NCI-H460 (cell line): Measurements from ENCODE around the gene NEIL1. TPM values are rescaled to one million over a fixed set of nuclear protein-coding genes. Genes with fewer than 3 reads are reported as not detected.
A peak's percentile ranks its signal among the peaks of the same experiment; 100 is the strongest.
"Not testable (repeated sequence)": the region's sequence is repeated elsewhere in the genome, so short reads cannot be mapped to it uniquely, and the experiment has no call there.

Experiments used
- DNase-seq: peaks from one replicate; pipeline ENCODE4 v3.0.0-alpha.2; 2016; ENCODE audit warnings: low read depth; ENCODE audit errors: extremely low read depth
- polyA plus RNA-seq: library from polyadenylated mRNA; depleted of rRNA; stranded (reverse); fragments of >200 nt; gene quantifications from 2 replicates; pipeline ENCODE4 v1.2.3, GENCODE V29; 2014; cell fraction: nucleus; rRNA removed
- total RNA-seq: library from RNA; depleted of rRNA; stranded (reverse); fragments of >200 nt; shearing (Covaris generic); gene quantifications from 2 replicates; pipeline ENCODE4 v1.2.3, GENCODE V29; 2014; rRNA removed

The NEIL1 gene, protein sequence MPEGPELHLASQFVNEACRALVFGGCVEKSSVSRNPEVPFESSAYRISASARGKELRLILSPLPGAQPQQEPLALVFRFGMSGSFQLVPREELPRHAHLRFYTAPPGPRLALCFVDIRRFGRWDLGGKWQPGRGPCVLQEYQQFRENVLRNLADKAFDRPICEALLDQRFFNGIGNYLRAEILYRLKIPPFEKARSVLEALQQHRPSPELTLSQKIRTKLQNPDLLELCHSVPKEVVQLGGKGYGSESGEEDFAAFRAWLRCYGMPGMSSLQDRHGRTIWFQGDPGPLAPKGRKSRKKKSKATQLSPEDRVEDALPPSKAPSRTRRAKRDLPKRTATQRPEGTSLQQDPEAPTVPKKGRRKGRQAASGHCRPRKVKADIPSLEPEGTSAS
- 3.6 and 3.7 TPM in 2 replicates for total RNA-seq
- 24.8 and 53.6 TPM in 2 replicates for polyA plus RNA-seq

DNA sequence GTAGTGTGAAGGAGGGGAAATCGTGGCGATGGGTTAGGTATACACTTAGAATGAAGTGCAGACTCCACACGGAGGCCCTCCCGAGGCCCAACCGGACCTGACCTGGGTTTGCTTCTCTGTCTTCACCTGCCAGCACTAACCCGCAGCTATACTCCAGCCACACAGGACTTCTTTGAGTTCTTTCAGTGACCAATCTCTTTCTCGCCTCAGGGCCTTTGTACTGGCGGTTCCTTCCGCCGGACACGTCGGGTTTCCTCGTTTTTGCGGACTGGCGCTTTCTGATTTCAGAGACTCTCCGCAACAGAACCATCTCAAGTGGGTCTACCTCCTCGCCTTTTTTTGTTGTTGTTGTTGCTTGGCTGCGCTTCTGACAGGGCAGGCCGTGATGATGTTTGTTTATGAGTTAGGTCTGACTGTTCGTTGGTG lies at the start of gene NEIL1:
NEIL1 (plus strand) TSS at position 244 of the 426 bp plus-strand sequence. CDS start 1,867 bp downstream, outside the sequence.
- no peak for DNase-seq

DNA sequence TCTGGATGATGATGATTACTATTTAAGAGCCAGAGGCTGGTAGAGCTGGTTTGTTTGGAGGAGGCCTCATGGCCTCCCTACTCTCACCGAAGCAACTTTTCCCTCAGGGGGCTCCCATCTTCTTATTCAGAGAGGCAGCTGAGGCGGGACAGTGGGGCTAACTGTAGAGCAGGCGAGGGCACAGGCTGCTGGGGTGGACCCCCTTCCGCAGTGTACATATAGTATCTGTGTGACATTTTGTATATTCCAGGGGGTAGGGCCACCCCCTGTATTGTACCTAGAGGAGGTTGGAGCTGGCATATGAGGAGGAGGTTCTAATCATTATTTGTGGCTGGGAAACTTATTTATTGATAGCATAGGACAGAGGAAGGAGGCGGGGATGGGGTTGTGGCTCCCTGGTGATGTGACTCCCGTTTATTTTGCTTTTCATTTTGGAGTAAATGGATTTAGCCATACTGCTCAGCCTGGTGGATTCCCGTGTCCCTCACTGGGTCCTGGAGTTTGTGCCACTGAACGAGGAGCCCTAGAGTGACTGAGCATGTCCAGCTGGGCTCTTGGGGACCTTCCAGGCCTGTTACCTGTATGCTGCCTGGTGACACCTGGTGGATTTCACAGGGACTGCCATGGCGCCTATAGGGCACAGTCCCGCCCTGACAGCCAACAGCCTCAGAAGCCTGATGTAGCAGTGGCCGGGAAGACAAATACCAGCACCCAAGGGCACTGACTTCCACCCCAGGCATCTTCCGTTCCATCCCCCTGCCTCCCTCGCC lies 48.1 kb upstream of the NEIL1 start:
- not testable (repeated sequence) for DNase-seq

DNA sequence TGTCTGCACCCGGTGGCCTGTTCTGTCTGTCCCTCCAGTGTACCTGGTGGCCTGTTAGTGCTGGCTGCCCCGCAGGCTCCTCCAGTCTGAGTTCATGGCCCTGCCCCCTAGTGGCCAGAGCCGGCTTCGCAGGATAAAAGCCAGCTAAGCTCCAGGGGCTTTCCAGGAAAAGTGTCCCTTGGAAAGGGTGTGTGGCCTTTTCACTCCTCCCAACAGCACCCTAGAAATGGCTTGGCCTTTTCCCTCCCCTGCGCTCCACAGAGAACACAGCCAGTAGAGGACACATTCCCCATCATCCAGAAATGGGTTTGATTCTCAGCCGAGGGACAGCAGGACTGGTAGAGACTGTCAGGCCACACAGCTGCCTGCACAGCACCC lies 47.5 kb upstream of the NEIL1 start:
- not testable (repeated sequence) for DNase-seq

DNA sequence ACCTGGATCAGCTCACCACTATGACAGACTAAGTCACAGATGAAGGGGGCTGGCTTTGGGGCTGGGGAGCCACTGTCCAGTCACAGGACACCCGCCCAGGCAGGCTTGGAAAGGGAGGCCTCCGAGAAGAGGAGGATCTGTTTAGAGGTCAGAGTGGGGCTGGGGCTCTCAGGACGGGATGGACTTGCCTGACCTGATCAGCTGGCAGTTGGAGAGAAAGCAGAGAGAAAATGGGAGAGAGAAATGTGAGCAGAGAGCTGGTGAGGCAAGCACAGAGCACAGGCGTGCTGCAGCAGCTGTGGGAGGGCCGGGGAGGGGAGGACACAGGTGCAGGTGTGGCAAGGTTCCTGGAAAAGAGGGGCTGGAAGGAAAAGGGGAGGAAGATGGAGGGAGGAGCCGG lies 46.8 kb upstream of the NEIL1 start:
- not testable (repeated sequence) for DNase-seq

DNA sequence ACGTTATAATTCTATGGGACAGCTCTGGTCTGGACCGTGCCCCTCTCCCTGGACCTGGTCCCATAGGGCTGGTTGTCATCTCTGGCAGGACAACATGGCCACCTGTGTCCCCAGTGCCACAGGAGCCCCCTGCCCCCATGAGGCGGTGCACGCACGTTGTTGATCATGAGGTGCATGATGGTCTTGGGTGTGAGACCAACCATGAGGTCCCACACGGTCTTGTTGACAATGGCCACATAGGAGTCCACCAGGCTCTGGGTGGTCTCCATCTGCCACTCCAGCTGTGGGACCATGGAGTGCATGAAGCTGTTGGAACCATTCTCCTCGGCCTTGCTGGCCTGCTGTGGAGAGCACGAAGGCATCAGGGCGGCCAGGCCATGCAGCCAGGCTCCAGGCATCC lies 44.5 kb upstream of the NEIL1 start:
- no peak for DNase-seq

DNA sequence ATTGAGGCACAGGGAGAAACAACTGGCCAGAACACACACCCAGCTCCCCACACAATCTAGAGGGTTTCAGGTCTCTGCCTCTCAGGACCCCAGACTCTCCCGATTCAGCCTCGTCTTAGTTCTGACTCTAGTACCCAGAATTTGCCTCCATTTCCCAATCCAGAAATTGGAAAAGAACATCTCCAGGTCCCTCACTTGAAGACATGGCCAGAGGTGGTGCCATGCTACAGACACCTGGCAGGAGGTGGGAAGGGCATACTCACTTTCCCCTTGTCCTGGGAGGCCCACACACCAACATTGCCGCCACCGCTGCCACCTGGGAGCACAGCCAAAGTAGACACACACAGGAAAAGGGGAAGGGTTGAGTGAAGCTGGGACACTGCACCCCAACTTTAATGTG lies 44.1 kb upstream of the NEIL1 start:
- DNase-seq, result not testable (repeated sequence)

DNA sequence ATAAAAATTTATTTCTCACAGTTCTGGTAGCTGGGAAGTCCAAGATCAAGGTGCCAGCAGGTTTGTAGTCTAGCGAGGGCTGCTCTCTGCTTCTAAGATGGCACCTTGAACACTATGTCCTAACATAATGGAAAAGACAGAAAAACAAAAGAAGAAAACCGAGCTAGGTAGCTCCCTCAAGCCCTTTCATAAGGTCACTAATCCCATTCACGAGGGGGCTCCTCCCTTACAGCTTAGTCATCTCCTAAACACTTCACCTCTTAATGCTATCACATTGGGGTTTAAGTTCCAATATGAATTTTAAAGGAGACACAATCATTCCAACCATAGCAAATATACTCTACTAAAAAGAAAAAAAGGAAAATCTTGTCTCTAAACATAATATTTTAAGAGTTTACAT lies 40.7 kb upstream of the NEIL1 start:
- DNase-seq, result no peak

DNA sequence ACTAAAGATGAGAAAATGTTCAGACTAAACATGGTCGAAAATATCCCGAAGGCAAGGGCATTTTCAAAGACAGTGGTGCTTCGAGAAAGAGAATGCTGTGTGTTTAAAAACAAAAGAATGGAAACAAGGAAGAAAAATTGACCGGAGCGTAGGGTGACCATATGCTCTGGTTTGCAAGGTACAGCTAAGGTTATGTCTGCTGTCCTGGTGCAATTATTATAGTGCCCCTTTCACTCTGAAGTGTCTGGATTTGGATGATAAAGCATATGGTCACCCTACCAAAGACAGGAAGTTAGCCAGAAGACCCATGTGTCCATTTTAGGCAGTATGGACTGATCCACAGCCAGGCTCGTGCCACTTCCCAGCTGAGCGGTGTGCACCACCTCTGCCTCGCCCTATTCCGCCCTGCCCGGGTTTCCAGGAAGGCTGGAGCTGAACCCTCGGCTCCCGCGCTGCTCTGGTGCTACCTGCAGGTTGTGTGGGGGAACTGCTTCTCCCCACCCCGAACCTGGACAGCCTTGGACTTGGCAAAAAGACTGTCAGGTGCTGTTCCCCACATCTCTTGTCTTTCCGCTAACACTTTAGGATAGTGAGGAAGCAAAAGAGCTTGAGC lies 39.0 kb upstream of the NEIL1 start:
- peak; percentile 34 for DNase-seq

DNA sequence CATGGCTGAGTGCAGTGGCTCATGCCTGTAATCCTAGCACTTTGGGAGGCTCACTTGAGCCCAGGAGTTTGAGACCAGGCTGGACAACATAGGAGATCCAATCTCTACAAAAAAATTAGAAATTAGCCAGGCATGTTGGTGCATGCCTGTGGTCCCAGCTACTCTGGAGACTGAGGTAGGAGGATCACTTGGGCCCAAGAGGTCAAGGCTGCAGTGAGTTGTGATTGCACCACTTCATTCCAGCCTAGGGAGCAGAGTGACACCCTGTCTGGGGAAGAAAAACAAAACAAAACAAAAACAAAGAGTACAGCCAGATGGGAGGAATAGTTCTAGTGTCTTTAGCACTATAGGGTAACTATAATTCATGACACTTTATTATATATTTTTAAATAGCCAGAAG lies 37.1 kb upstream of the NEIL1 start:
- no peak for DNase-seq

DNA sequence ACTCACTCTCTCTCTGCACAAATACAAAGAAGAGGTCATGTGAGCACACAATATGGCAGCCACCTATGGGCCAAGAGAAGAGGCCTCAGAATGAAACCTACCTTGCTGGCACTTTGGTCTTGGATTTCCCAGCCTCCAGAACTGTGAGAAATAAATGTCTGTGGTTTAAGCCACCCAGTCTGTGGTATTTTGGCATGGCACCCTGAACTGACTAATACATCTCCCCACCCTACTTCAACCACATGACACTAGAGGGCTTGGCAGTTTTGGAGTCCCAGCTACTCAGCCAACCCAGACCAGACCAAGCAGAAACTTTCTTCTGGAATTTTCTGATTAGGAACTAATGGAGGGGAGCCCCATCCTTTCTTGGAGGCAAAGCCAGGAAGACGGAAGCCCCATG lies 34.3 kb upstream of the NEIL1 start:
- DNase-seq, result not testable (repeated sequence)

DNA sequence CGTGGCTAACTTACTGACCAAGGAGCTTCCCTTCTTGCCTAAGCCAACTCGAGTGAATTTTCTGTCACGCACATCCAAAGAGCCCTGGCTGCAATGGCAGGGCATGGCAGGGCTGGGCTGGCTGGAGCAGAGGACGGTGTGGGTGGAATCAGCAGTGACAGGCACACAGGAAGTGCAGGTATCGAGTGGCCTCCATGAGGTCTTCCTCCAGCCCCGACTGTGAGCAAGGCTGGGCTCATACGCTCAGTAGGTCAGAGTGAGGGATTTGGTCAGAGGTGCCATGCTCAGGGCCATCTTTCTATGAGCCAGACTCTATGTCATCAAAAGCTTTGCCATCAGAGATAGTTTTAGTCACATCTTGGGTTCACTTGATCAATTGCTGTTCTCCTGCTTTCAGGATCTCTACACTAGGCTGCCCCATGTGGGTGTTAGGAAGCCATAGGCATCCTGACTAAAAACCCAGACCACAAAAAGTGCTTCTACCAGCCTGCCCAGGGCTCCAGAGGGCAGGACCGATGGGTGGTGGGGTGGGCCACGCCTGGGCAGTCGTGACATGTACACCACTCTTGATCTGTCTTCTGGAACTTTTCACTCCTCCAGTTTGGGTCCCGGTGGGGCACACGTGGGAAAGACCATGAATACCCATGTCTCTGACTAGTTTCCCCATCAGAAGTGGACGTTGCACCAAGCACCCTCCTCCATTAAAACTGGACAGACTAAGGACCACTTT lies 33.6 kb upstream of the NEIL1 start:
- DNase-seq, result no peak

DNA sequence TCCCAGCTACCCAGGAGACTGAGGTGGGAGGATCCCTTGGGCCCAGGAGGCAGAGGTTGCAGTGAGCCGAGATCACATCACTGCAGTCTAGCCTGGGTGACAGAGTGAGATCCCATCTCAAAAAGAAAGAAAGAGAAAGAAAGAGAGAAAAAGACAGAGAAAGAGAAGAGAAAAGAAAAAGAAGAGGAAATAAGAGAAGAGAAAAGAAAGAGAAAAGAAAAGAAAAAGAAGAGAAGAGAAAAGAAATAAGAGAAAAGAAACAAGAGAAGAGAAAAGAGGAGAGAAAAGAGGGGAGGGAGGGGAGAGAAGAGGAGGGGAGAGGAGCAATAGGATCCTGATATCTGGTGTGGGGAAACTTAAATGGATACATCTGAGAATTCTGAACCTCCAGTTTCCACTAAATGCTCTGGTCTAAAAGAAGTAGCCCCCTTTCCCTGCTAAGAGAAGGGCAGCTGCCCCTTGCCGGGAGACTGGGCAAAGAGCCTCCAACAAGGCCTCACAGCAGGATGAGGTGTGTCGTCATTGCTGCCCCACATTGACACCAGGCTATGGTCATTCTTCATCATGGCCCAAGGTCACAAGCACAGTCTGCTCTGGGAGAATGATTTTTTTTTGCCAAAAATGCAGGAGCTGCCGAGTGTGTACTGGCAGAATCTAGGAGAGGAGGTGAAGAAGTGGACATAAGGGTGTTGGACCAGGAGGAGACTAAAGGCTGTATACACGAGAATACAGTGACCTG lies 32.1 kb upstream of the NEIL1 start:
- DNase-seq, result no peak

DNA sequence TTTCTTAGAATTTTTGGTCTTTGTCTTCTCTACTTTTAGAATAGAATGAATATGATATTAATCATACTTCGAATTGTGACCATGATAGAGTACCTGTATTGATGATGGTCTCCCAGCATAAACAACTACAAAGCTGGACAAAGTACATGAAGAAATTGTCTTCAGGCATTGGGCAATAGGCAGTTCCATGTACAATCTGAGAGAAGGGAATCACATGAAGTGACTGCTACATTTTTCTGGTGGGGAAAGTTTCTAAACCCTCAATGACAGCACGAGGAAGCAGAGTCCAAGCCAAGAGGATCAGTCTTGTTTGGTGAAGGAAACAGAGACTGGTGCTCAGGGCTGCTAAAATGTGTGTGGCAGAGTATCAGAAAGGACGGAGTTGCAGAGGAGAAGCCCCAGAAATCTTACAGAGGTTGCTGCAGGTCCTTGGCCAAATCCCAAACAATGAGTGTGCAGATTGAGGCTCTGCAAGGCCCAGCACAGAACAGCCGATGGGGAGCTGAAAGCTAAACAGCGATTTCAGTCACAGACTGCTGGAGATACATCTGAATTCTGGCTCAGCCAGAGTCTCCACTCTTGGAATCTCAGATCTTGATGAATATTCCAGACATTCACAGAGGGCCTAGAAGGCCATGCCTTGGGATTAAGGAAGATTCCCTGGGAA lies 27.5 kb upstream of the NEIL1 start:
- DNase-seq, result not testable (repeated sequence)

DNA sequence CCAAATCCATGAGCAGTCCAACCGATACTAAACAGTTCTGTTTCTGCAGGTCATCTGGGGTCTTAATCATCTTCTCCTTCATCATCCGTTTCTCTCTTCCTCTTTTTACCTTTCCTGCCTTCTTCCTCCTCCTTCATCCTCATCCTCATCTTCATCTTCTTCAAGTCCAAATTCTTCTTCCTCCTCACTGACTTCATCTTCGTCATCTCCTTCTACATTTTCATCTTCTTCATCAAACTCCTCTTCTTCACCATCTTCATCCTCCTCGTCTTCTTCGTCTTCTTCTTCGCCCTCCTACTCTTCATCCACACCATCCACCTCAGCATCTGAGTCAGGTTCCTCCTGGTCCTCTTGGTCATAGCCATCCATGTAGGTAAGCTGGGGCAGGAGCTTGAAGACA lies 25.1 kb upstream of the NEIL1 start:
- DNase-seq, result no peak

DNA sequence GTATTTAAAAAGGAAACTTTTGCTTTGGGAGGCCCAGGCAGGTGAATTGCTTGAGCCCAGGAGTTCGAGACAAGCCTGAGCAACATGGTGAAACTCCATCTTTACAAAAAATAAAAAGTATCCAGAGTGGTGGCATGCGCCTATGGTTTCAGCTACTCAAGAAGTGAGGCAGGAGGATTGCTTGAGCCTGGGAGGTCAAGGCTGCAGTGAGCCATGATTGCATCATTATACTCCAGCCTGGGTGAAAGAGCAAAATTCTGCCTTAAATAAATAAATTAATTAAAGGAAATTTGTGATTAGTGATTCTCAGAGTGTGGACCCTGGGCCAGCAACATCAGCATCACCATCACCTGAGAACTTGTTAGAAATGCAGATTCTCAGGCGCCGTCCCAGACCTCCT lies 20.9 kb upstream of the NEIL1 start:
- DNase-seq, result no peak

DNA sequence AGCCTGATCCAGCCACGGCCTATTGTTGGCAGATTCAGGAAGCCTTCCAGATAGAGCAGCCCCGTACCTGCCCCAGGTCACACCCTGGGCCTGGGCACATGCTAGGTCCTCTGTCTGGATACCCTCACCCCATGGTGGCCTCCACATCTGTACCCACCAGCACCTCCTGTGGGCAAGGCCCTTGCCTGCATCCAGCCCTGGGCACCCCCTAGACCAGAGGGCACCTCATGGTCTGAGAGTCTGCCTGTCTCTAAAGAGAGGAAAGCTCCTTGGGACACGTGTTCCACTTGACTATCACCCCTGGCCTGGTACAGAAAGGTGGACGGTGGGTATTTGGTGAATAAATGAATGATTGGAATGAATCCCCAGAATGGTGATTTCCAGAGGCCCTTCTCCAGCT lies 19.8 kb upstream of the NEIL1 start:
- no peak for DNase-seq

DNA sequence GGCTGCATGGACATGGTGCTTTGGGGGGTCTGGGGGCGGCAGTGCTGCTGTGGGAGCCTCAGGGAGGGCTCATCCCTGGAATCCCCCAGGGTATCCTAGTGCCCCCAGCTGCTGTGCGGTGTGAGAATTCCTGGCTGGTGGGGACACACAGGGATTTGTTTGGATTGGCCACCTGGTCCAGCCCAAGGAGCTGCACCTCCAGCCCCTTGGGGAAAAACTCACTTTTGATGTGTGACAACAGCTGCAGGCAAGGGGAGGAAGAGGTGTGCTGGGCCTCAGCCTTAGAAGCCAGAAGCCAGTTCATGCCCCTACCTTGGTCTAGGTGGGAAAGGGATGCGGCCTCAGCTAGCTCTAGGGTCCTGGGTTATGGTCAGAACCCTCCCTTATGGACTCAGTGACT lies 19.3 kb upstream of the NEIL1 start:
- DNase-seq, result no peak

DNA sequence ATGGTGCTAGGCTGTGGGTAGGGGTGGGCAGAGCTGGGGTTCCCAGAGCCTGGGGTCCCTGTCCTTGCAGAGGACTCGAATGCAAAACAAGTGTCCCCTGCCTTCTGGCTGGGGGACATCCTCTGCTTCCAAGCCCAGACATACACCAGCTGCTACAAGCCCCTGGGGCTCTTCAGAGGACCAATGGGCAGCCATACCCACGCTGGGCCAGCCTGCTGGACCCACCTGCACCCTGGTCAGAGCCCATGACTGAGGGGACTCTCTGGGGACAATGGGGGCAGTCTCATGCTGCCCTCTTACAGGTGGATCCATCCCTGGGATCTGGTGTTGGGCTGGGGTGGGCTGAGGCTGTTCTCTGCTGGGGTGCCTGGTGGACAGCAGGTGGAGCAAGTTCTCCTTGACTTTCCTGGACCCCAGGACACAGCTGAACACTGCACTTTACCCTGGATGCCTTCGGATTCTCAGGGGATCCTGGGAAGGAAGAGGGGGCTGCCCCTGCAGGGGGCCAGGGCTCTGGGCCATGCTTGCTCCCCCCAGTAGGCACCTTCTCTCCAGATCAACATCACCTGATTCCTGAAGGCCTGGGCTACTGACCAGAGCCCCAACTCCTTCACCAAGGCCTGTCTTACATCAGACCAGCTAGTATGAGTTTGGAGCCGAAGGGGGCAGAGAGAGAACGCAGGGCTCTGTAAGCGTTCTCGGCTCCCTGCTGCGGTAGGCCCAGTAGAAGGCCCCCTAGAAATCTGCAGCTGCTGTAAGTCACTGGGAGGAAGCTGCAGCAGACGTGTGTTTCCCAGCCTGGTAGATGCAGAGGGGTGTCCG lies 18.1 kb upstream of the NEIL1 start:
- DNase-seq, result no peak

DNA sequence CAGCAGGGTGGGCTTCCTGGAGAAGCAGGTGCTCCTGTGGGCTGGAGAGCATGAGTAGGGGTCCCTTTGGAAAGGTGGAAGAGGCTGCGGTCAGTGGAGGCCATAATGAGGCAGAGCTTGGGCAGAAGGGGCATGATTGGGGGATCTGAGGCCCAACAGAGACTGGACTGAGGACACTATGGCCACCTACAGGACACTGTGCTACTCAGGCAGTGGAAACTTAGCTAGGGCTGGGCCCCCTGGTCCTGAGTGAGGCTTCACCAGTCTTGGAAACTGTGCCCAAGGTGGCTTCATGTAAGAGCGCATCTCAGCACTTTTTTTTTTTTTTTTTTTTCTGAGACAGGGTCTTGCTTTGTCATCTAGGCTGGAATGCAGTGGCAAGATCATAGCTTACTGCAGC lies 17.3 kb upstream of the NEIL1 start:
- no peak for DNase-seq
